Suprapubic skin (tissue), 4 donors: Measurements from ENCODE around the gene APC.

Source experiments
- CTCF ChIP-seq, 2 donors: fragments of 200-600 bp in 1 of 2; fragments of 450-650 bp in 1 of 2; sonication (generic) in 1 of 2; IDR thresholded peaks; one replicate each; pipeline ENCODE4 v1.5.1; 2016 to 2019; ENCODE audit warnings: antibody characterized with exemption in 2 of 2, mild to moderate bottlenecking in 1 of 2, moderate library complexity in 1 of 2
- POLR2A ChIP-seq, 2 donors: fragments of 450-650 bp; IDR thresholded peaks; one replicate each; pipeline ENCODE4 v1.6.1; 2017; ENCODE audit warnings: antibody characterized with exemption in 2 of 2, mild to moderate bottlenecking in 2 of 2, moderate library complexity in 2 of 2
- POLR2AphosphoS5 ChIP-seq, 3 donors: sonication (generic); formaldehyde crosslinking; IDR thresholded peaks; one replicate each; pipeline ENCODE4 v1.6.1; 2017; ENCODE audit warnings: antibody characterized with exemption in 3 of 3

GRCh38 chr5:112696786-112697185 lies 40.9 kb upstream of the APC start:
- TF ChIP-seq CTCF (IDR thresholded peaks at IDR 0.05) (no peak), POLR2AphosphoS5 (IDR thresholded peaks at IDR 0.05) (no peak), POLR2A (IDR thresholded peaks at IDR 0.05) (no peak)
